Measurements from ENCODE around the gene SH3TC2. TPM values are rescaled to one million over a fixed set of nuclear protein-coding genes. Genes with fewer than 3 reads are reported as not detected.
"Not testable (repeated sequence)": the region's sequence is repeated elsewhere in the genome, so short reads cannot be mapped to it uniquely, and the experiment has no call there.

Gene SH3TC2
- total and polyA plus RNA-seq, 8 donors = under 0.01 to 3.1 (median 0.46) TPM; not detected in 1

DNA sequence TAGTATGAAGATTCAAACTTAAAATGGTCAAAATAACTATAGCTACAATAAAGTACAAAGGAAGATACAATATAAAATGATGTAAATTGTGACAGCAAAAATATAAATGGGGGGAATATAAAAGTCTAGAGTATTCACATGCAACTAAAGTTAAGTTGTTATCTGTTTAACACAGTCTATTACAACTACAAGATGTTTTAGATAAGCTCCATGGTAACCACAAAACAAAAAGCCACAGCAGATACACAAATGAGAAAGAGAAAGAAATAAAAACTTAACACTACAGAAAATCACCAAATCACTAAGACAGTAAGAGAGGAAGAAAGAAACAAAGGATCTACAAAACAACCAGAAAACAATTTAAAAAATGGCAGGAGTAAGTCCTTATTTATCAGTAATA, 17.0 kb upstream of the SH3TC2 start:
- H3K27me3 ChIP-seq = peaks cover 0 to 2% (median 0%) of the 10 kb centered on the region in 3 donors
- no peaks in the 10 kb centered on the region for H3K36me3 ChIP-seq
- H3K27ac ChIP-seq = no peak overlapping the region
- H3K4me1 ChIP-seq = no peaks in the 10 kb centered on the region
- peak in 1 of 2 donors; percentile 16 for DNase-seq
- no peak overlapping the region for H3K4me3 ChIP-seq
- H3K9me3 ChIP-seq = peaks cover 0 to 4% (median 0%) of the 10 kb centered on the region in 4 donors
- intact Hi-C loops (cut with DNase I; ENCODE audit: low total_unique reads) = no loop called here
- TF ChIP-seq, protein P1, sequence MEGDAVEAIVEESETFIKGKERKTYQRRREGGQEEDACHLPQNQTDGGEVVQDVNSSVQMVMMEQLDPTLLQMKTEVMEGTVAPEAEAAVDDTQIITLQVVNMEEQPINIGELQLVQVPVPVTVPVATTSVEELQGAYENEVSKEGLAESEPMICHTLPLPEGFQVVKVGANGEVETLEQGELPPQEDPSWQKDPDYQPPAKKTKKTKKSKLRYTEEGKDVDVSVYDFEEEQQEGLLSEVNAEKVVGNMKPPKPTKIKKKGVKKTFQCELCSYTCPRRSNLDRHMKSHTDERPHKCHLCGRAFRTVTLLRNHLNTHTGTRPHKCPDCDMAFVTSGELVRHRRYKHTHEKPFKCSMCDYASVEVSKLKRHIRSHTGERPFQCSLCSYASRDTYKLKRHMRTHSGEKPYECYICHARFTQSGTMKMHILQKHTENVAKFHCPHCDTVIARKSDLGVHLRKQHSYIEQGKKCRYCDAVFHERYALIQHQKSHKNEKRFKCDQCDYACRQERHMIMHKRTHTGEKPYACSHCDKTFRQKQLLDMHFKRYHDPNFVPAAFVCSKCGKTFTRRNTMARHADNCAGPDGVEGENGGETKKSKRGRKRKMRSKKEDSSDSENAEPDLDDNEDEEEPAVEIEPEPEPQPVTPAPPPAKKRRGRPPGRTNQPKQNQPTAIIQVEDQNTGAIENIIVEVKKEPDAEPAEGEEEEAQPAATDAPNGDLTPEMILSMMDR (IDR thresholded peaks at IDR 0.05) = no peak
- TF ChIP-seq POLR2AphosphoS5 (IDR thresholded peaks at IDR 0.05) = no peak
- no peak for TF ChIP-seq POLR2A (IDR thresholded peaks at IDR 0.05)
- TF ChIP-seq EP300 (IDR thresholded peaks at IDR 0.05) = no peak

DNA sequence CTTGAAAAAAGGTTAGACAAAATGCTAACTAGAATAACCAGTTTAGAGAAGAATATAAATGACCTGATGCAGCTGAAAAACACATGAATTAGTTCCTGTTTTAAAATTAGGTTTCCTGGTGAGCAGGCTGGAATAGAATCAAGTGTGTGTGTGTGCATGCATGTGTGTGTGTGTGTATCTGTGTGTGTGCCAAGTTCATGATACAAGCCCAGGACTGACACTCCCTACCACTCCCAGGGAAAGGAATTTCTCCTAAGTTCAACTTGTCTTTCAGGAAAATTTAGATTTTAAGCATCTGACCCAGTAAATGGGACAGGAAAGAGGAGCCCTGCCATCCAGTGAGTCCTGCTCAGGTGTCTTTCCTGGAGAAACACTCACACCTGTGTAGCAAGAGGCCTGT, 11.2 kb upstream of the SH3TC2 start:
- intact Hi-C loops (cut with DNase I; ENCODE audit: low total_unique reads); H3K4me1 ChIP-seq; H3K27ac ChIP-seq; H3K36me3 ChIP-seq; H3K9me3 ChIP-seq; H3K27me3 ChIP-seq; H3K4me3 ChIP-seq: not testable (repeated sequence)
- DNase-seq = peak in 1 of 2 donors; percentile 57

DNA sequence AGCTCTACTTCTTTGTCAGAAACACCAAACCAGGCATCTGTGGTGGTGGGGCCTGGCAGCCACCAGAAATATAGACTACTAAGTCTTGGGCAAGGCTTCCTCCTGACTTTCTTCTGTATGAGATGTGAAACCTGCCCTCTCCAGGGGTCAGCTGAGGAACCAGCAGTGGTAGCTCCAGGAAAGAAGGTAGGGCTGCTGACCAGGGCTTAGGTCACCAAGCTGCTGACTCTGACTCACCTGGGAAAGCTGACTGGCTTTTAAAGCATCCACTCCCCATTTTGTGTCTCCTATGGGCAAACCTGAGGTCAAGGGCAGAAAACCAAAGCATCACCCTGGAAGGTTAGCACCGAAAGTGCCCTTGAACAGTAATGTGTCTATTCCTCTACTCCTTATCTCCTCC, 10.4 kb upstream of the SH3TC2 start:
- WGBS, 5 donors = 82 to 96% (median 89%) methylated on average over 1 of the region's 1 CpG
- Histone ChIP-seq H3K4me3 (no peak overlapping the region), H3K9me3 (peaks cover 0 to 4% (median 0%) of the 10 kb centered on the region in 4 donors), H3K4me1 (no peaks in the 10 kb centered on the region), H3K36me3 (no peaks in the 10 kb centered on the region), H3K27me3 (no peaks in the 10 kb centered on the region), H3K27ac (no peak overlapping the region)
- intact Hi-C loops (cut with DNase I; ENCODE audit: low total_unique reads) = no loop called here
- peak in 1 of 2 donors; percentile 34 for DNase-seq
- TF ChIP-seq, protein P1 (IDR thresholded peaks at IDR 0.05) = no peak
- TF ChIP-seq POLR2AphosphoS5 (IDR thresholded peaks at IDR 0.05) = no peak
- TF ChIP-seq EP300 (IDR thresholded peaks at IDR 0.05) = no peak
- no peak for TF ChIP-seq POLR2A (IDR thresholded peaks at IDR 0.05)

DNA sequence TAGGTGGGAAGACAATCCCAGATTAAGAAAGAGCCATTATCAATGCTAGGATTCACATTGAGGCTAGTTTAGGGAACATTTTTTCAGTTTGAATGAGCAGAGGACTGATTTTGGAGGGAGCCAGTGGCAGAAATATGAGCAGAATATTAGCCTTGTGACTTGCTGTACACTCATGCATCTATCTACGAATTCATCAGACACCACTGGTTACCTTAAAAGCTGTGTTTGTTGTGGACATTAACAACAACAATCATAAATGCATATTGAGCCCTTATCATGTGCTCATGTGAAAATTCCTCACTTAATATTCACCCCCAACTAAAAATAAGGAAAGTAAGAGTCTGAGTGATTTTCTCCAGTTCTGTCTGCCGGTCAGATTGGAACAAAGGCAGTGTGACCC, 9.9 kb upstream of the SH3TC2 start:
- Histone ChIP-seq H3K36me3 (no peaks in the 10 kb centered on the region), H3K4me3 (no peak overlapping the region), H3K9me3 (peaks cover 0 to 4% (median 0%) of the 10 kb centered on the region in 4 donors), H3K27ac (no peak overlapping the region), H3K4me1 (no peaks in the 10 kb centered on the region), H3K27me3 (no peaks in the 10 kb centered on the region)
- TF ChIP-seq POLR2A (IDR thresholded peaks at IDR 0.05) (no peak), POLR2AphosphoS5 (IDR thresholded peaks at IDR 0.05) (no peak), EP300 (IDR thresholded peaks at IDR 0.05) (no peak)
- TF ChIP-seq, protein P1 (IDR thresholded peaks at IDR 0.05) = no peak
- intact Hi-C loops (cut with DNase I; ENCODE audit: low total_unique reads) = no loop called here
- WGBS, 5 donors = 82 to 86% (median 86%) methylated on average over 2 of the region's 2 CpGs
- DNase-seq = no peak

DNA sequence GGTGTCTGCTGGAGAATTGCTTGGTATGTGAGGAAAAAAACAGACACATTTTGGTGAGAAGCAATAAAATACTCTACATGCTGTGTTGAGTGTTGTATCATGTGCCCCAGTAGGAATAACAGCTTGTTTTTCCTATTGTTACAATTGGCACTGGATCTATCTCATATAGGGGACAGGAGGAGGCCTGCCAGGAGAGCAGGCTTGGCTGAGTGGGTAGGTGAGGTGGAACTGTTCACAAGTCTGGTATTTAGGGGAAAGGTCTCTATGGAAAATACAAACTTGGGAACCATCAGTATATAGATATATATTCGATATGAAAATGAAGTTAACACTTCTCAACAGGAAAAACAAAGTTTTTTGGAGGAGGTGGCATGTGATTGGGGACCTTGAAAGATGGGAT, 9.5 kb upstream of the SH3TC2 start:
- Histone ChIP-seq H3K27me3 (no peaks in the 10 kb centered on the region), H3K9me3 (peaks cover 0 to 4% (median 0%) of the 10 kb centered on the region in 4 donors), H3K36me3 (no peaks in the 10 kb centered on the region), H3K4me3 (no peak overlapping the region), H3K4me1 (no peaks in the 10 kb centered on the region), H3K27ac (no peak overlapping the region)
- intact Hi-C loops (cut with DNase I; ENCODE audit: low total_unique reads) = no loop called here
- DNase-seq = no peak
- WGBS, 5 donors = 39 to 75% (median 65%) methylated on average over 1 of the region's 1 CpG
- TF ChIP-seq EP300 (IDR thresholded peaks at IDR 0.05) (no peak), POLR2A (IDR thresholded peaks at IDR 0.05) (no peak), POLR2AphosphoS5 (IDR thresholded peaks at IDR 0.05) (no peak)
- TF ChIP-seq, protein P1 (IDR thresholded peaks at IDR 0.05) = no peak
